CD4-positive, CD25-positive, alpha-beta regulatory T cell (primary cell): ENCODE measurements around the gene PCGF3. TPM values are rescaled to one million over a fixed set of nuclear protein-coding genes. Genes with fewer than 3 reads are reported as not detected.

ENCODE experiments used
- ATAC-seq, 2 donors: fragments of 150-1000 bp; cut with Tn5 transposase; one replicate each; pipeline ENCODE4 v1.10.0; 2021; ENCODE audit warnings: low read depth in 2 of 2, moderate number of reproducible peaks in 2 of 2, moderate library complexity in 1 of 2
- DNase-seq, 3 donors: peaks; one replicate each; pipeline versions ENCODE4 v3.0.0 to v3.0.0-alpha.2; 2012 to 2022; ENCODE audit warnings: mixed read lengths in 1 of 3
- H3K27ac ChIP-seq: one replicate; pipeline ENCODE4 v1.7.0; 2013; ENCODE audit warnings: mild to moderate bottlenecking, low read length; ENCODE audit not compliant: insufficient read depth, poor library complexity, severe bottlenecking
- H3K27me3 ChIP-seq: one replicate; pipeline ENCODE4 v1.7.0; 2013; ENCODE audit warnings: low read length; ENCODE audit not compliant: control insufficient read depth, insufficient read depth
- H3K36me3 ChIP-seq: one replicate; pipeline ENCODE4 v1.7.0; 2013; ENCODE audit warnings: mild to moderate bottlenecking, low read length, moderate library complexity; ENCODE audit not compliant: control insufficient read depth, insufficient read depth
- H3K4me1 ChIP-seq: 2 replicates; pipeline ENCODE4 v1.7.0; 2013; ENCODE audit warnings: mild to moderate bottlenecking, low read length; ENCODE audit not compliant: insufficient read depth, control insufficient read depth, poor library complexity, severe bottlenecking
- H3K4me3 ChIP-seq: one replicate; pipeline ENCODE4 v1.7.0; 2013; ENCODE audit warnings: low read depth, mild to moderate bottlenecking, low read length, moderate library complexity
- H3K9me3 ChIP-seq, 2 experiments: 1 replicate in 1 of 2; 2 replicates in 1 of 2; pipeline ENCODE4 v1.7.0; 2013; ENCODE audit warnings: low read length in 2 of 2, mild to moderate bottlenecking in 1 of 2, moderate library complexity in 1 of 2; ENCODE audit not compliant: control insufficient read depth in 2 of 2
- H3K27ac Mint-ChIP-seq, 3 donors: one replicate each; pipeline ENCODE4 v1.8.0; 2020 to 2022; ENCODE audit warnings: mild to moderate bottlenecking in 3 of 3, mixed read lengths in 3 of 3, moderate library complexity in 2 of 3
- H3K27me3 Mint-ChIP-seq: one replicate; pipeline ENCODE4 v1.8.0; 2022; ENCODE audit warnings: mild to moderate bottlenecking, mixed read lengths
- H3K36me3 Mint-ChIP-seq: one replicate; pipeline ENCODE4 v1.8.0; 2020; ENCODE audit warnings: mixed read lengths
- H3K4me1 Mint-ChIP-seq, 4 donors: one replicate each; pipeline ENCODE4 v1.8.0; 2020 to 2022; ENCODE audit warnings: mixed read lengths in 4 of 4, mild to moderate bottlenecking in 1 of 4
- H3K4me3 Mint-ChIP-seq, 4 donors: one replicate each; pipeline ENCODE4 v1.8.0; 2020 to 2022; ENCODE audit warnings: mild to moderate bottlenecking in 4 of 4, mixed read lengths in 4 of 4, moderate library complexity in 3 of 4
- H3K9me3 Mint-ChIP-seq, 7 donors: one replicate each; pipeline ENCODE4 v1.8.0; 2020 to 2022; ENCODE audit warnings: mixed read lengths in 7 of 7, mild to moderate bottlenecking in 3 of 7, moderate library complexity in 2 of 7
- polyA plus RNA-seq, 4 donors: library from polyadenylated mRNA; unstranded; fragments of 300-500 nt; fragmentation: Illumina TruSeq; gene quantifications; one replicate each; pipeline ENCODE4 v1.2.3, GENCODE V29; 2021
- total RNA-seq: library from RNA; stranded (reverse); gene quantifications from one replicate; pipeline ENCODE4 v1.2.3, GENCODE V29; 2022

The PCGF3 gene
- total and polyA plus RNA-seq, 5 donors from 2014 or later = 3.2 to 71.8 (median 4.8) TPM

- no peak for ATAC-seq
- DNase-seq = no peak
- H3K27me3 Mint-ChIP-seq = peaks cover 27% of the 10 kb centered on the region
- H3K27ac Mint-ChIP-seq = peak overlapping the region in 1 of 3 donors; percentile 77
- H3K4me1 ChIP-seq = no peaks in the 10 kb centered on the region
- H3K4me3 ChIP-seq = no peak overlapping the region
- peaks cover 0 to 4% (median 2%) of the 10 kb centered on the region in 4 donors for H3K4me1 Mint-ChIP-seq
- peaks cover 0 to 3% (median 0%) of the 10 kb centered on the region in 7 donors for H3K9me3 Mint-ChIP-seq
- no peak overlapping the region for H3K27ac ChIP-seq
- no peak overlapping the region for H3K4me3 Mint-ChIP-seq
- H3K36me3 ChIP-seq = no peaks in the 10 kb centered on the region
- H3K27me3 ChIP-seq = peaks cover 7% of the 10 kb centered on the region
- no peaks in the 10 kb centered on the region for H3K9me3 ChIP-seq
- H3K36me3 Mint-ChIP-seq = no peaks in the 10 kb centered on the region
These were observed 103.4 kb downstream of the PCGF3 start for GRCh38 chr4:808860-809570.

DNA sequence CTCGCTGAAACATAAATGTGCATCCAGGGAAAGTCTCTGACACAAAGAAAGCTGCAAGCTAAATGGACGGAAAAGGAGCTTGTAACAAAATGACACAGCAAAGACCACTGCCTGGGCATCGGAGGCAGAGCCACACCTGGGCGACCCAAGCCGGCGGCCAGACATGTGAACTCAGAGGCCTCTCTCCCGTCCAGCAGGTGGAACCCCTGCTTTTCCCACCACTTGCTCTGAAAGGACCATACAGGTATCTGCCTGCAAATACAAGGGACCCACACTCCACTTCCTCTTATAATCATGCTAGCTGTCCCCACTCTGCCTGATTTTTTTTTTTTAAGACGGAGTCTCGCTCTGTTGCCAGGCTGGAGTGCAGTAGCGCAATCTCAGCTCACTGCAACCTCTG lies 108.3 kb downstream of the PCGF3 start:
- no peaks in the 10 kb centered on the region for H3K4me1 ChIP-seq
- H3K27ac ChIP-seq = no peak overlapping the region
- no peak overlapping the region for H3K27ac Mint-ChIP-seq
- no peak overlapping the region for H3K4me3 ChIP-seq
- H3K36me3 ChIP-seq = no peaks in the 10 kb centered on the region
- H3K4me3 Mint-ChIP-seq = no peak overlapping the region
- no peaks in the 10 kb centered on the region for H3K9me3 ChIP-seq
- peaks cover 40% of the 10 kb centered on the region for H3K27me3 Mint-ChIP-seq
- DNase-seq = no peak
- ATAC-seq = no peak
- no peaks in the 10 kb centered on the region for H3K36me3 Mint-ChIP-seq
- H3K9me3 Mint-ChIP-seq = no peaks in the 10 kb centered on the region
- H3K27me3 ChIP-seq = peaks cover 4% of the 10 kb centered on the region
- peaks cover 0 to under 1% (median 0%) of the 10 kb centered on the region in 4 donors for H3K4me1 Mint-ChIP-seq

DNA sequence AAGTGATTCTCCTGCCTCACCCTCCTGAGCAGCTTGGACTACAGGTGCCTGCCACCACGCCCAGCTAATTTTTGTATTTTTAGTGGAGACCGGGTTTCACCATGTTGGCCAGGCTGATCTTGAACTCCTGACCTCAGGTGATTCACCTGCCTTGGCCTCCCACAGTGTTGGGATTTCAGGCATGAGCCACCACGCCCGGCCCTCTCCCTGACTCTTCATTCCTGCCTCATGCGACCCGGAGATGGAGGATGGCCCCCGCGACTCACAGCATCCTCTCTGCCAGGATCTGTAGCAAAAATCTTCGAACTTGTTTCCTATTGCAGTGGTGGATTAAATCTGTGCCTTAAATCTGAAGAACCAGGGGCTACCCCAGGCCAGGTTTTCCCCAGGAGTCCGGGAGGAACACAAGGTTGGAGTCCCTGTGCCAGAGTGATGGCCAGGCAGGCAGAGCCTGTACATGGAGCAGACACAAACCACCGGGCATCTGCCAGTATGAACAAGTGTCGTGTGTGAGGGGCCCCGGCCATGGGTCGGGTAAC lies 108.7 kb downstream of the PCGF3 start:
- no peak for DNase-seq

DNA sequence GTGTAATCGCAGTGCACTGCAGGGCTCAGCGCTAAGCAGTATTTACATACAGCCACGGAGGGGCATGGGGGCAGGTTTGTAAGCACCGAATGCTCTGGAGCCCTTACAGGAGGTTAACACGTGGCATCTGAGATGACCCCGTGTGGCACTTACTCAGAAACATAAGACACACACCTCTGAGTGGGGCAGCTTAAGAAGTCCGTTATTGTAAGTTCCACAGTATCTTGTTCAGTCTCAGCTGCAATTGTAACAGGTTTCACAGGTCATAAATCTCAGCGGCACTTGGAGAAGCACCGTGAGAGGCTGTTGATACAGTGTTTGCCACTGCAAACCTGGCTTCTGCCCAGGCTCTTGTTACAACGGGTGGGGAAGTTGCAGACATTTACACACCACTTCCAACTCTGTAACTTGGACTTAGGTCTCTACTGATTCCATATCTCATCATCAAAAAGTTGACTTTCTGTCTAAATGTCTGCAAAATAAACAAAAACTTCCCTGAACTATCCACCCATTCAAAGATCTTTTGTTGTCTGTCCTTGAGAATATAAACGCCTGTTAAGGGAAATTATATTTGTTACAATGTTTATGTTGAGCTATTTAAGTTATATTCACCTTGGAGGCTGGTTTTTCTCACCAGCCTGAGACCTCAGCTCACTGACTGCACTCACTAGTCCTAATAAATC lies 110.0 kb downstream of the PCGF3 start:
- no peak for DNase-seq
- no peaks in the 10 kb centered on the region for H3K36me3 Mint-ChIP-seq
- H3K36me3 ChIP-seq = no peaks in the 10 kb centered on the region
- H3K4me3 Mint-ChIP-seq = no peak overlapping the region
- H3K27me3 ChIP-seq = peaks cover 4% of the 10 kb centered on the region
- no peak overlapping the region for H3K27ac Mint-ChIP-seq
- H3K27me3 Mint-ChIP-seq = peaks cover 35% of the 10 kb centered on the region
- no peaks in the 10 kb centered on the region for H3K4me1 Mint-ChIP-seq
- no peak for ATAC-seq
- no peaks in the 10 kb centered on the region for H3K9me3 ChIP-seq
- H3K27ac ChIP-seq = no peak overlapping the region
- no peaks in the 10 kb centered on the region for H3K4me1 ChIP-seq
- H3K9me3 Mint-ChIP-seq = no peaks in the 10 kb centered on the region
- H3K4me3 ChIP-seq = no peak overlapping the region

More for the DNA sequence above, 108.7 kb downstream of the PCGF3 start:
- peaks cover 40% of the 10 kb centered on the region for H3K27me3 Mint-ChIP-seq
- no peaks in the 10 kb centered on the region for H3K4me1 ChIP-seq
- no peak overlapping the region for H3K4me3 Mint-ChIP-seq
- no peak overlapping the region for H3K27ac ChIP-seq
- H3K27me3 ChIP-seq = peaks cover 4% of the 10 kb centered on the region
- no peak for ATAC-seq
- no peak overlapping the region for H3K27ac Mint-ChIP-seq
- no peaks in the 10 kb centered on the region for H3K9me3 Mint-ChIP-seq
- no peaks in the 10 kb centered on the region for H3K4me1 Mint-ChIP-seq
- H3K4me3 ChIP-seq = no peak overlapping the region
- no peaks in the 10 kb centered on the region for H3K36me3 Mint-ChIP-seq
- no peaks in the 10 kb centered on the region for H3K36me3 ChIP-seq
- no peaks in the 10 kb centered on the region for H3K9me3 ChIP-seq

DNA sequence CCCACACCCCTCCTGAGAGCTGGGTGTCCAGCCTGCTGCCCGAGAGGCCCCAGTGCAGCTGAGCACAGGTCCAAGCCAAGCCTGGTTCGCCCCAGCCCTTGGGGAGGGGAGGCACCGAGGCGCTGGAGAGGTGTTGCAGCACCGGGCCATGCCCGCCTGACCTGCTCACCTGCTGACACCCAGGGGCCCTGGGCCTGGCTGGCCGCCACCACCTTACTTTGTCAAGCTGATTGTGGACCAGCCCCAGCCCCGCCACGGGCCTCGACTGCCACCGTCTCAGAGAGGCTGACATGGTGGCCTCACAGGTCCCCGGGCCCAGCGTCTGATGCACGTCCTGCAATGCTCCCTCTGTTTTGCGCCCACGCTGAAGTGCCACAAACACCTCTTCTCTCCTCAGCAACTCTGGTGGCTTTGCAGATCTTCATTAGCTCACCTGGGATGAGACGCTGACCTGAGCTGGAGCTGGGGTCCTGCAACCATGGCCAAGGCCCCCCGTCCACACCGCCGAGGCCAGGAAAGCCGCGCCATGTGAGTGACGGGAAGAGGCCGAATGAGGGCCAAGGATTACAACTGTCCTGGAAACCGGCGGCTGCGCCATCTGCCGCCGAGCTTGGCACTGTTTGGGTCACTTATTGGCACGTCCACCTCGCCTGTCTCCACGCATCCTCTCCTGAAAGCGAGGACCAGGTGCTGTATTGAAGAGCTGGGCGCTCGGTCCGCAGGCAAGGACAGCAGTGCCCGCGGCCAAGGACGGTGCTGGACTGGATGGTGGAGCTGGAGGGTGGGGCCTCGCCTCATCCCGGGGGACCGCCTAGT lies 112.7 kb downstream of the PCGF3 start:
- ATAC-seq (no peak), DNase-seq (no peak)
- H3K9me3 ChIP-seq = no peaks in the 10 kb centered on the region
- H3K36me3 ChIP-seq = no peaks in the 10 kb centered on the region
- H3K9me3 Mint-ChIP-seq = peaks cover 0 to 2% (median 0%) of the 10 kb centered on the region in 7 donors
- H3K27me3 ChIP-seq = peaks cover 4% of the 10 kb centered on the region
- H3K27me3 Mint-ChIP-seq = peaks cover 30% of the 10 kb centered on the region
- H3K4me3 Mint-ChIP-seq = no peak overlapping the region
- no peak overlapping the region for H3K4me3 ChIP-seq
- H3K27ac ChIP-seq = no peak overlapping the region
- peak overlapping the region in 1 of 3 donors; percentile 56 for H3K27ac Mint-ChIP-seq
- H3K4me1 Mint-ChIP-seq = peaks cover 0 to 4% (median 0%) of the 10 kb centered on the region in 4 donors
- no peaks in the 10 kb centered on the region for H3K4me1 ChIP-seq
- H3K36me3 Mint-ChIP-seq = no peaks in the 10 kb centered on the region

GRCh38 chr4:819401-820229 lies 114.0 kb downstream of the PCGF3 start:
- H3K27me3 ChIP-seq = peaks cover 4% of the 10 kb centered on the region
- H3K4me3 ChIP-seq = no peak overlapping the region
- ATAC-seq (no peak), DNase-seq (no peak)
- H3K27ac Mint-ChIP-seq = no peak overlapping the region
- peaks cover 1% of the 10 kb centered on the region for H3K4me1 ChIP-seq
- peaks cover 0 to 4% (median 0%) of the 10 kb centered on the region in 4 donors for H3K4me1 Mint-ChIP-seq
- H3K27me3 Mint-ChIP-seq = peaks cover 25% of the 10 kb centered on the region
- H3K36me3 Mint-ChIP-seq = no peaks in the 10 kb centered on the region
- H3K27ac ChIP-seq = no peak overlapping the region
- no peaks in the 10 kb centered on the region for H3K36me3 ChIP-seq
- peaks cover 0 to 2% (median 0%) of the 10 kb centered on the region in 7 donors for H3K9me3 Mint-ChIP-seq
- no peaks in the 10 kb centered on the region for H3K9me3 ChIP-seq
- no peak overlapping the region for H3K4me3 Mint-ChIP-seq
